H1 (cell line): ENCODE measurements around the gene PGAM1. TPM values are rescaled to one million over a fixed set of nuclear protein-coding genes. Genes with fewer than 3 reads are reported as not detected.

ENCODE experiments used
- BACH1 ChIP-seq: IDR thresholded peaks from 2 replicates; pipeline ENCODE4 v1.6.1; 2012; ENCODE audit warnings: low read length, improper control_type of control experiment
- BCL11A ChIP-seq, 2 experiments: IDR thresholded peaks; one replicate each; pipeline ENCODE4 v1.6.1; 2011; ENCODE audit warnings: low read depth in 2 of 2, low read length in 2 of 2, mild to moderate bottlenecking in 2 of 2
- BRCA1 ChIP-seq: IDR thresholded peaks from 2 replicates; pipeline ENCODE4 v1.6.1; 2012; ENCODE audit warnings: low read depth, low read length, improper control_type of control experiment
- CBX5 ChIP-seq: fragments of 300-800, 300-1000 bp; sonication (generic); IDR thresholded peaks from 2 replicates; pipeline ENCODE4 v1.7.1; 2016; ENCODE audit warnings: antibody characterized with exemption, low read length, low read depth
- CEBPB ChIP-seq: IDR thresholded peaks from 2 replicates; pipeline ENCODE4 v1.6.1; 2012; ENCODE audit warnings: low read depth, low read length
- CTBP2 ChIP-seq: IDR thresholded peaks from 2 replicates; pipeline ENCODE4 v1.7.0; 2011; ENCODE audit warnings: borderline replicate concordance, mild to moderate bottlenecking, moderate library complexity, mixed read lengths, low read length; ENCODE audit not compliant: insufficient read depth, insufficient read length
- EP300 ChIP-seq, 2 experiments: IDR thresholded peaks; 1 replicate in 1 of 2; 2 replicates in 1 of 2; pipeline ENCODE4 v1.6.1; 2011 to 2012; ENCODE audit warnings: low read depth in 2 of 2, low read length in 2 of 2, mild to moderate bottlenecking in 2 of 2, borderline replicate concordance in 1 of 2, inconsistent platforms in 1 of 2, moderate library complexity in 1 of 2
- HDAC2 ChIP-seq, 2 experiments: fragments of 300-600 bp in 1 of 2; sonication (generic) in 1 of 2; IDR thresholded peaks; 2 replicates each; pipeline ENCODE4 v1.6.1; 2011 to 2012; ENCODE audit warnings: low read depth in 2 of 2, low read length in 2 of 2, mild to moderate bottlenecking in 2 of 2, moderate library complexity in 2 of 2, borderline replicate concordance in 1 of 2, inconsistent platforms in 1 of 2
- JUN ChIP-seq: IDR thresholded peaks from 2 replicates; pipeline ENCODE4 v1.6.1; 2011; ENCODE audit warnings: low read depth, mild to moderate bottlenecking, improper control_type of control experiment, low read length
- POLR2A ChIP-seq, 2 experiments: IDR thresholded peaks; 1 replicate in 1 of 2; 2 replicates in 1 of 2; pipeline ENCODE4 v1.6.1; 2011; ENCODE audit warnings: low read depth in 2 of 2, low read length in 2 of 2, mild to moderate bottlenecking in 2 of 2; ENCODE audit errors: control extremely low read depth in 1 of 2
- POLR2AphosphoS5 ChIP-seq: IDR thresholded peaks from 2 replicates; pipeline ENCODE4 v1.6.1; 2011; ENCODE audit warnings: low read depth, low read length
- SIX5 ChIP-seq: IDR thresholded peaks from 2 replicates; pipeline ENCODE4 v1.6.1; 2011; ENCODE audit warnings: mild to moderate bottlenecking, low read depth, low read length
- SP2 ChIP-seq: IDR thresholded peaks from 2 replicates; pipeline ENCODE4 v1.6.1; 2012; ENCODE audit warnings: mild to moderate bottlenecking, low read length, inconsistent platforms
- SP4 ChIP-seq: IDR thresholded peaks from 2 replicates; pipeline ENCODE4 v1.6.1; 2012; ENCODE audit warnings: low read length, inconsistent platforms
- TAF1 ChIP-seq: IDR thresholded peaks from 2 replicates; pipeline ENCODE4 v1.6.1; 2011; ENCODE audit warnings: mild to moderate bottlenecking, low read depth, low read length
- TCF12 ChIP-seq: IDR thresholded peaks from 2 replicates; pipeline ENCODE4 v1.6.1; 2011; ENCODE audit warnings: low read depth, mild to moderate bottlenecking, low read length
- ZNF274 ChIP-seq: IDR thresholded peaks from 2 replicates; pipeline ENCODE4 v1.7.0; 2012; ENCODE audit warnings: low read length, borderline replicate concordance; ENCODE audit errors: extremely low read depth
- polyA plus RNA-seq, 7 experiments: library from polyadenylated mRNA; depleted of rRNA in 3 of 7; stranded (reverse) in 5 of 7; unstranded in 2 of 7; fragments of >200 nt in 5 of 7; fragments of 200-250 nt in 2 of 7; gene quantifications; 1 replicate in 5 of 7; 2 replicates in 1 of 7; 4 replicates in 1 of 7; pipeline versions ENCODE4 v1.2.1 to v1.2.3, GENCODE V29; 2011 to 2013; ENCODE audit warnings: missing spikeins in 2 of 7, mixed read lengths in 2 of 7
- total RNA-seq: library from RNA; stranded (reverse); fragmentation: NEBNext Ultra II Directional; extraction: Animal tissue kit (Norgen Biotek cat#: 25700); gene quantifications from 2 replicates; pipeline ENCODE4 v1.2.1, GENCODE V29; 2021
- TF ChIP-seq, protein P1 (sequence below), 3 experiments: IDR thresholded peaks; 1 replicate in 2 of 3; 2 replicates in 1 of 3; pipeline versions ENCODE4 v1.5.1 to v1.6.1; 2011; ENCODE audit warnings: low read length in 3 of 3, mild to moderate bottlenecking in 3 of 3, inconsistent platforms in 2 of 3, low read depth in 1 of 3, moderate library complexity in 1 of 3; ENCODE audit not compliant: insufficient read depth in 1 of 3; ENCODE audit errors: control extremely low read depth in 1 of 3
- TF ChIP-seq, protein P2 (sequence below): IDR thresholded peaks from 2 replicates; pipeline ENCODE4 v1.6.1; 2012; ENCODE audit warnings: inconsistent platforms
- TF ChIP-seq, protein P3 (sequence below): IDR thresholded peaks from 2 replicates; pipeline ENCODE4 v1.6.1; 2011; ENCODE audit warnings: low read length, improper control_type of control experiment

PGAM1 gene
- total and polyA plus RNA-seq, 2 of the 8 experiments (the other 6 are each of a cell fraction or from before 2014, with no cell fraction given) = 791 to 799 TPM

DNA sequence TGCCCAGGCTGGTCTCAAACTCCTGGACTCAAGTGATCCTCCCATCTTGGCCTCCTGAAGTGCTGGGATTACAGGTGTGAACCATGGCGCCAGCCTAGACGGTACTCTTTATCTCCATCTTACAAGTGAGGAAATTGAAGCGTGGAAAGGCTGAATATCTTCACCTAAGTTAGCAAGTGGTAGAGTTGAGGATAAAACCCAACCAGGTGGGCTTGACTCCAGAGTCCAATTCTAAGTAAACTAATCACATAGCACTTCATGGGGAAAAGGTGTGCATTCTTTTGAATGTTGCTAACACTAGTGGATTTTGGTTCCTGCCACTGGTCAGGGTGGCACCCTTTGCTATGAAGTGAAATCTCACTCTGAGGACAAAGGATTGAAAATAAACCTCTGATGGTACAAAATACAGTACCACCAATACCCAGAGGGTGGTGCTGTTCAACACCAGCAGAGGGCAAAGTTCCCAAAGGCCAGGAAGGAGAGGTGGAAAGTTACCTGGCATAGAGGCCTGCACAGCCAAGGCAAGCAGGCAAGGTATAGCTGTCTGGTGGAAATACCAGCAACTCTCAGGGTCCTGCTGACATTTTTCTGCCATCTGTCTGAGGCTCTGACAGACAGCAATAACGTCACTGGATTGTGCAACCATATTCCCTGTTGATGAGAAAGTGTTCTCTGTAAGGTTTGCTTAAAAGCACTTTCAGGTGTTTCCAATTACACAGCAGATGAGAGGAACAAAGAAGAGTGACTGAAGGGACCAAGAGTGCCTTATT lies 37.6 kb downstream of the PGAM1 start (continued):
- no peak for TF ChIP-seq CEBPB
- TF ChIP-seq, protein P1, sequence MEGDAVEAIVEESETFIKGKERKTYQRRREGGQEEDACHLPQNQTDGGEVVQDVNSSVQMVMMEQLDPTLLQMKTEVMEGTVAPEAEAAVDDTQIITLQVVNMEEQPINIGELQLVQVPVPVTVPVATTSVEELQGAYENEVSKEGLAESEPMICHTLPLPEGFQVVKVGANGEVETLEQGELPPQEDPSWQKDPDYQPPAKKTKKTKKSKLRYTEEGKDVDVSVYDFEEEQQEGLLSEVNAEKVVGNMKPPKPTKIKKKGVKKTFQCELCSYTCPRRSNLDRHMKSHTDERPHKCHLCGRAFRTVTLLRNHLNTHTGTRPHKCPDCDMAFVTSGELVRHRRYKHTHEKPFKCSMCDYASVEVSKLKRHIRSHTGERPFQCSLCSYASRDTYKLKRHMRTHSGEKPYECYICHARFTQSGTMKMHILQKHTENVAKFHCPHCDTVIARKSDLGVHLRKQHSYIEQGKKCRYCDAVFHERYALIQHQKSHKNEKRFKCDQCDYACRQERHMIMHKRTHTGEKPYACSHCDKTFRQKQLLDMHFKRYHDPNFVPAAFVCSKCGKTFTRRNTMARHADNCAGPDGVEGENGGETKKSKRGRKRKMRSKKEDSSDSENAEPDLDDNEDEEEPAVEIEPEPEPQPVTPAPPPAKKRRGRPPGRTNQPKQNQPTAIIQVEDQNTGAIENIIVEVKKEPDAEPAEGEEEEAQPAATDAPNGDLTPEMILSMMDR (IDR thresholded peaks at IDR 0.05; ENCODE audit: control extremely low read depth in 1 of 3, insufficient read depth in 1 of 3, low read depth in 1 of 3, low read length in 3 of 3) = peak; percentile 63 to 96 (median 95)
- peak; percentile 24; the same call in 1 of the 2 replicates for TF ChIP-seq POLR2AphosphoS5
- TF ChIP-seq SIX5 = no peak
- no peak for TF ChIP-seq SP2
- TF ChIP-seq POLR2A (IDR thresholded peaks at IDR 0.05; ENCODE audit: control extremely low read depth in 1 of 2, low read depth in 2 of 2, low read length in 2 of 2) = peak in 1 of 2 experiments; percentile 34; a peak in 1 of 3 replicates
- TF ChIP-seq BCL11A (IDR thresholded peaks at IDR 0.05; ENCODE audit: low read depth in 2 of 2, low read length in 2 of 2) = no peak
- TF ChIP-seq BACH1 = no peak
- no peak for TF ChIP-seq BRCA1
- no peak for TF ChIP-seq SP4
- TF ChIP-seq CTBP2 = no peak
- no peak for TF ChIP-seq ZNF274
- TF ChIP-seq TCF12 = no peak
- TF ChIP-seq JUN = no peak
- TF ChIP-seq CBX5 = no peak
- TF ChIP-seq, protein P2, sequence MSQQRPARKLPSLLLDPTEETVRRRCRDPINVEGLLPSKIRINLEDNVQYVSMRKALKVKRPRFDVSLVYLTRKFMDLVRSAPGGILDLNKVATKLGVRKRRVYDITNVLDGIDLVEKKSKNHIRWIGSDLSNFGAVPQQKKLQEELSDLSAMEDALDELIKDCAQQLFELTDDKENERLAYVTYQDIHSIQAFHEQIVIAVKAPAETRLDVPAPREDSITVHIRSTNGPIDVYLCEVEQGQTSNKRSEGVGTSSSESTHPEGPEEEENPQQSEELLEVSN = no peak
- no peak for TF ChIP-seq TAF1
- no peak for TF ChIP-seq EP300 (IDR thresholded peaks at IDR 0.05; ENCODE audit: borderline replicate concordance in 1 of 2, low read depth in 2 of 2, low read length in 2 of 2)
- no peak for TF ChIP-seq HDAC2 (IDR thresholded peaks at IDR 0.05; ENCODE audit: borderline replicate concordance in 1 of 2, low read depth in 2 of 2, low read length in 2 of 2)
- TF ChIP-seq, protein P3, sequence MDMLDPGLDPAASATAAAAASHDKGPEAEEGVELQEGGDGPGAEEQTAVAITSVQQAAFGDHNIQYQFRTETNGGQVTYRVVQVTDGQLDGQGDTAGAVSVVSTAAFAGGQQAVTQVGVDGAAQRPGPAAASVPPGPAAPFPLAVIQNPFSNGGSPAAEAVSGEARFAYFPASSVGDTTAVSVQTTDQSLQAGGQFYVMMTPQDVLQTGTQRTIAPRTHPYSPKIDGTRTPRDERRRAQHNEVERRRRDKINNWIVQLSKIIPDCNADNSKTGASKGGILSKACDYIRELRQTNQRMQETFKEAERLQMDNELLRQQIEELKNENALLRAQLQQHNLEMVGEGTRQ = no peak
